DMS53 (cell line): ENCODE measurements around the gene CHCHD3.

Experiments used
- DNase-seq: peaks from one replicate; lab custom pipeline; 2025; lab: John Stamatoyannopoulos, UW

CHCHD3 gene

DNA sequence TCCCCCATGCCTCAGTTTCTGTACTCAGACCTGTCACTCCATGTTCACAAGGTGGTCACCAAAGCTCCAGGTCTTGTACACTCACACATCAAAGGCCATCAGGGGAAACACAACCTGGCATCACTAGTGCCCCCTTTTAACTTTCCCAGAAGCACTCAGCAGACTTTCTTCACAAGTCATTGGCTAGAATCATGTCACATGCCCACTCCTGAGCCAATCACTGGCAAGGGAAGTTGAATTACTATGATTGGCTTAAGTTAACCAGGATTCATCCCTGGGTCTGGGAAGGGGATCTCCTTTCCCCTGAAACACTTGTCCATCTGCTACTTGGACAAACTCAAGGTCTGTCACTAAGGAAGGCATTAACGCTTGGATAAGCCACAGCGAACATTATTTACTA, 311.8 kb downstream of the CHCHD3 start:
- no peak for DNase-seq

DNA sequence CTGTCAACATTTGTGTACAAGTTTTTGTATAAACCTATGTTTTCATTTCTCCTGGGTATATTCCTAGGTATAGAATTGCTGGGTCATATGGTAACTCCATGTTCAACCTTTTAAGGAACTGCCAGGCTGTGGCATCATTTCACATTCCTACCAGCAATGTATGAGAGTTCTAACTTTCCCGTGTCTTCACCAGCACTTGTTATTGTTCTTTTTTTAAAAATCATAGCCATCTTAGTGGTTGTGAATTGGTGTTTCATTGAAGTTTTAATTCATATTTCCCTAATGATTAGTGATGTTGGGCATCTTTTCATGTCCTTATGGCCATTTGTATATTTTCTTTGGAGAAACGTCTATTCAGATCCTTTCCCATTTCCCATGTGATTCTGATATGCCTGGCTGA, 312.6 kb downstream of the CHCHD3 start:
- DNase-seq = no peak

DNA sequence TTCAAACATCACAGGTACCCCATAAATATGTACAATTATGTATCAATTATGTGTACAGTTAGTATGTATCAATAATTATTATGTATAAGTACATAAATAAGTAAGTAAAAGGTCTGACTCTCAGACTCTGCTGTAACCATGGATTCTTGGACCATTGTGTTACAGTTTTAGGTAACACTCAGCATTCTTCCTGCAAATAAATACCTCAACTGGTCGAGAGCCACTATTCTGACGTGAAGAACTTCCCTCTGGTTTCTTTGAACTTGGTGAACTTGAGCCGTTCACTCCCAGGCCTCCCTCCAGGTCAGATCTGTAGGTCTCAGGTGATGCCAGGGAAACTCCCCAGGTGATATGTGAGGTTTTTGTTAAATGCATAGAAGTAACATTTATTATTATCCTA, 313.8 kb downstream of the CHCHD3 start:
- no peak for DNase-seq

DNA sequence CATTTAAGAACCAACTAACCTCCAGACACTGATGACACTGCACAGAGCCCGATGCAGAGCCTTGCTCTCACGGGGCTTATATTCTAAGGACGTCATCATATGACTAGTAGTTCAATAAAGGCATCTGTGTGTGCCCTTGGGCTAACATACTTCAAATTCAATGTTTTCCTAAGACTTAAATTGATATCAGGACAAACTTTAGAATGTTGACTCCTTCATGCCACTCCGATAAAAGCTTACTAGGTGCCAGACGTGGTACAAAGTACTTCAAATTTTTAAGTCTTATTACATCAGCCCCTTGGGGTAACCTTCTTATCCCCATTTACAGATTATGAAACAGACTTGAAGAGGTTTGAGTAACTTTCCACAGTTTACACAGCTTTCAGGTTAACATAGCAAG, 314.5 kb downstream of the CHCHD3 start:
- peak; percentile 19 for DNase-seq

DNA sequence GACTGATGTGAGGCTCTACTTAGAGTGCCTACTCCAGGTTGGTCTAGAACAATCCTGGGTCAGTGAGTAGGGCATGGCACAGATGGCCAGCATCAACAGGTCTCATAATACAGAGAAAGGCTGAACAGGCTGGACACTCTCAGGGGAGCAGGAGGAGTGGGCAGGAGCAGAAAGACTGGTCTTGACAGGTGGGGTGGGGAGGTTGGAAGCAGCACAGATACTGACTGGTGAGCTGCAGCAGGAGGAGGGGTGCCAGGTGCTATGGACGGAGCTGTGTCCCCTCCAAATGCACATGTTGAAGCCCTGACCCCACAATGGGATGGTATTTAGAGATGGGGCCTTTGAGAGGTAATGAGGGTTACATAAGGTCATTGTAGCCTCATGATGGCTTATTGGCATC, 315.2 kb downstream of the CHCHD3 start:
- DNase-seq = no peak

DNA sequence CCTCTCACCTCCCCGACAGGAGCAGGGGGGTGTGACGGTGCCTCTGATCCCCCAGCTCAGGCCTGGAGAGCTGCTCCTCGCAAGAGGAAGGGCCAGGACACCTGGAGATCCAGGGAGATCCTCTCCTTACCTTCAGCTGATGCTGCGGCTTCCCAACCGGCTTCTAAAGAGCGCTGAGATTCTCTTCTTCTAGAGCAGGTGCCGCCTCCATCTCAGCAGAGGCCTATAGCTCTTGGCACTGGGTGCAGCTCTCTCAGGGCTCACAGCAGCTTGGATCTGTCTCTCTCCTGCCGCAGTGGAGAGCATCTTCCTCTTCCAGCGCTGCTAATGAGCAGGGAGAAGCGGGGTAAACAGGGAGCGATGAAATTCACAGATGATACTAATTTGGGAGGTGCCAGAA, 316.0 kb downstream of the CHCHD3 start:
- DNase-seq = no peak

DNA sequence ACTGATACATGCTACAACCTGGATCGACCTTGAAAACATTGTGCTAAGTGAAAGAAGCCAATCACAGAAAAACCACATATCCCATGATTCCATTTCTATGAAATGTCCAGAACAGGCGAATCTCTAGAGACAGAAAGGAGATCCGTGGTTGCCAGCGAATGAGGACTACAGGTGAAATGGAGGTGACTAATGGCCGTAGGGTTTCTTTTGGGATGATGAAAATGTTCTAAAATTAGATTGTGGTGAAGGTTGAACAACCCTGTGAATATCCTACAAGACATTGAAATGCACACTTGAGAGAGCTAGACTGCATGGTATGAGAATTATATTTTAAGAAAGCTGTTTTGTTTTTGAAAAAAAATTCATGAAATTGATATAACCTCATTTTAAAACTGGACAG, 317.1 kb downstream of the CHCHD3 start:
- DNase-seq = no peak

DNA sequence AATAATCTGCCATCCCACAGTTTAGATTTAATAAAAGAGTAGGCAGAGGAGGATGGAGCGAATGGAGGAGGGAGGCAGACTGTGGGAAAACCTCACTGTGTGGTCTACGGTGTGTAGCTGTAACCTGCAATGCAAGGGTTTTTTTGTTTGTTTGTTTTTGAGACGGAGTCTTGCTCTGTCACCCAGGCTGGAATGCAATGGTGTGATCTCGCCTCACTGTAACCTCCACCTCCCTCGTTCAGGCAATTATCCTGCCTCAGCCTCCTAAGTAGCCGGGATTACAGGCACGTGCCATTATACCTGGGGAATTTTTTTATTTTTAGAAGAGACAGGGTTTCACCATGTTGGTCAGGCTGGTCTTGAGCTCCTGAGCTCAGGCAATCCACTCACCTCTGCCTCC, 321.0 kb downstream of the CHCHD3 start:
- no peak for DNase-seq

DNA sequence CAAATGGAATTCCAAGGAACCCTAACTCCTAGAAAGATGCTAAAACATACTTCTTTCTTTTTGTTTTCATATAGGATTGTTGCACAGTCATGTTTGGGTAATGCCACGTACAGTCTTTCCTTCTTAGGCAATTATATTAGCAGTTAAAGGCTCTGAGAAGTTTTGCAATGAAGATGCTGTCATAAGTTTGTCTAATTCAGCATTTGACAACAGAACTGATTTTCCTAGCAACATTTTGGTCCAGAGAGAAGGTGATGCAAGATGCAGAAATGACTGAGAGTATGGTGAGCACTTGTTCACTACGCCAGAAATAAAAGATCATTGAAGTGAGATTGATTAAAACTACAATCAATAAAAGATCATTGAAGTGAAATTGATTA, 321.7 kb downstream of the CHCHD3 start:
- no peak for DNase-seq

DNA sequence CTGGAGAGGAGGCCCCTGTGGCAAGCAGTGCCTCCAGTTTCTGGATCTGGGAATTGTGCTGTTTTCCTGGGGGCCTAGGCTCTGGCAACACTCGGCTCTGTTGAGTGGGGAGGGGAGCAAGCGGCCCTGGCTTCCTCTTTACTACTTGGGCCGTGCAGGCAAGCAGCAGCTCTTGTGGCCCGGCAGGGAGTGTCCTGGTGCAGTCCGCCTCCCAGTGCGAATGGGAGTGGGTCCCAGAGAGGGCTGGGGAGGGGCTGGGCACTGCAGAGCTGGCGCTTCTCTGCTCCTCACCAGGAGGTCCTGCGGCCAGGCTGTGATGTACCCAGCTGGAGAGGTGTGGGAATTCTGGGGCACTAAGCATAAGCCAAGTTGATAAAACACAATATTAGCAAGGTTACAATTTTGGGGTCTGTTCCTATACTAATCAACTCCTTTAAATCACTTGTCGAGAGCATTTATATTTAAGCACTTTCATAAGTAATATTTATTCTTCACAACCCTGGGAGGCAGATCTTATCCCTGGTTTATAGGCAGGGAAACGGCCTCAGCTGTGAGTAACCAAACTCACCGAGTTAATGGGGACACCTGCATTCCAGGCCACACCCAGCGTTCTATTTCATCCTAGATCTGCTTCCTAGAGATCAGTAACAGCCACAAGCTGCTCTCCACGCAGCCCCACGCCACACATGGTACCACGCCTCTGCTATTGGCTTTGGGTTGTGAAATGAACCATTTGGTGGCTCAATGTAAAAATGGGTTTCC, 322.2 kb downstream of the CHCHD3 start:
- no peak for DNase-seq

DNA sequence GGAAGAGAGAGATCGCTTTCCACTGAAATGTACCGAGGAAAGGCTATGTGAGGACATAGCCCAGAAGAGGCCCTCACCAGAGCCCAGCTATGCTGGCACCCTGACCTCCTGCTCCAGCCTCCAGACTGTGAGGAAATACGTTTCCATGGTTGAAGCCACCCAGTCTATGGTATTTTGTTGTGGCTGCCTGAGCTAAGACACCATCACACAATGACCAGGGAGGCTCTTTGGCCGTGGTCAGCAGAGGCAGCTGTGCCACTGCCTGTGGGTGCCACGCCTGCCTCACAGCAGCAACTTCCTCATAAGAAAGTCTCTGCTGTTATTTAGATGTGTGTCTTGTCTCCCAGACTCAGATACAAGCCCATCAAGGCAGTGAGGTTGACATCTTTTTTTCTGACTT, 322.9 kb downstream of the CHCHD3 start:
- no peak for DNase-seq

DNA sequence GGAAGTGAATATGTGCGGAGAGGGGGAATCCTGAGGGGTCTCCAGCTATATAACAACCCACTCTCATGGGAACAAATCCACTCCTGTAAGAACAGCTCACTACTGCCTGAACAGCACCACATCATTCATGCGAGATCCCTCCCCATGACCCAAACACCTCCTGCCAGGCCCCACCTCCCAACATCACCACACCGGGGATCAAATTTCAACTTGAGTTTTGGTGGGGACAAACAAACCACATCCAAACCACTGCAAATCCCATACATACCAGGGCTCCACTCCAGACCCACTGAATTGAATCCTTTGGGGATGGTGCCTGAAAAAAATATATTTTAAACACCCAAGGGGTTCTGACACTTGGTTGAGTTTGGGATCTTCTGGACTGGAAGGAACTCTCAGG, 324.1 kb downstream of the CHCHD3 start:
- no peak for DNase-seq

DNA sequence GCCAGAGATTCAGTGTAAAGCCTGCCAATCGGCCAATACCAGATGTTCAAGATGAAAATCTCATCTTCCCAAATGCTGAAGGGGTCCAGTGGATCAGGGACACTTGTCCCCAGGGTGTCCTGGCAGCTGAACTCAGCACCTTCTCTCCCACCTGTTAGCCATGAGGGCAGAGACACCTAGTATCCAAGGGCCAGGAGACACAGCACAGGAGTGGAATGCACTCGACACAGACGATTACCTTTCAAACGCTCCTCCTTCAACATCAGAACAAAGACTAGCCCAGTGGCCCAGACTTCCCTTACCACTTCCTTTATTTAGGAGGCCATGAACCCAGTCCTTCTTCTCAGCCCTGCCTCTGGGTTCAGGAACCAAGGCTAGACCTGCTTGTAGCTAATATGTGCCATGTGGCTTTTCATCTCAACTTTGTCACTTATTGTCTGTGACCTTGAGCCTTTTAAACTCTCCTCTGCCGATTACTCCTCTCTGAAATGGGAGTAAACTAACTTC, 325.4 kb downstream of the CHCHD3 start:
- peak; percentile 58 for DNase-seq

DNA sequence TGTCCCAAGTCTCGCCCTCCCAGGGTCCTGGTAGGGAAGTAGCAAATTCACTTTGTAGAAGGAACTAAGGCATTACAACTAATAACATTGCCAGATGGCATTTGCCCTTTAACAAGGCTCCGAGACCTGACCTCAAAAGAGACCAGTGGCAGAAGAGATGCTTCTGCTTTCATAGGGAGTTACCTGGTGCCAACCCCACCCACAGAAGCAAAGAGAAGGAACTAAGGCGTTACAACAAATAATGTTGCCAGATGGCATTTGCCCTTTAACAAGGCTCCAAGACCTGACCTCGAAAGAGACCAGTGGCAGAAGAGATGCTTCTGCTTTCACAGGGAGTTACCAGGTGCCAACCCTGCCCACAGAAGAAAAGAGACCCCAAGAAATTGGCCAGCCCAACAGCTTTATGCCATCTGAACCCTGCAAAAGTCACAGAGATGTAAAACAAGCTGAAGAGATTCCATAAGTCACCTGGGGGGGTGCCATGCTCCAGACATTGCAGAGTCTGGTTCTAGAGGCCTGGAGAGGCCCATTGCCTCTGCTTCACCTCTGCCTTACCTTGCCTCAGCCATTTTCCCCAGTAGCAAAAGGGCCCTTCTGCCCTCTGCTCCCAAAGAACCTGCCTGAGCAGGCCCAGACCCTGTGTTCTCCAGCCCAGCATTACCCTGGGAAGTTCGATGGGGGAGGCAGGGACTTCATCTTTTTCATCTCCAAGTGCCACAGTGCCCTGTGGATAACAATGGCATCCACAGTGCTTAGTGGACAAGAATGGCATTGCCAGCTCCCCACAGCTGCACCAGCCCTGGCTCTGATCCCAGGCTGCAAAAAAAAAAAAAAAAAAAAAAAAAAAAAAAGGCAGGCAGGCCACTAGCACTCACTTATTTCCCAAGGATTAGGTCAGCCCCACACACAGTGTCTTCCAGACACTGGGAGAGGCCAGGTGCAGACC, 326.1 kb downstream of the CHCHD3 start:
- DNase-seq = peak; percentile 62

DNA sequence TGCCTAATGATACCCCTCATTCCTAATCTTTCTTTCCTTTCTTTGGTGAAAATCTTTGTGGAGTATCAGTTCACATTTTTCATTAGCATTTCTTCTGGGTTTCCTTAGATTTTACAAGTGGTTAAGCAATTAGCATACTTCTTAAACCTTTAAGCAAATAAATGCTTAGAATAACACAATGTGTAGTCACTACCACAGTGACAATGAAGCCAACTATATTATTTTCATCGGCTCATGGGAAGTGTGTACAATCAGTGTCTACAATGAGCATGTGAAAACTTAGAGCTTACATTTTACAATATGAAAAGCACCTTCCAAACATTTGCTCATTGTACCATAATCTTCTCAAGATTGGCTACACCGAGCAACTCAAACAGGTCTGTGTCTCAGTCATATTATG, 329.5 kb downstream of the CHCHD3 start:
- no peak for DNase-seq

DNA sequence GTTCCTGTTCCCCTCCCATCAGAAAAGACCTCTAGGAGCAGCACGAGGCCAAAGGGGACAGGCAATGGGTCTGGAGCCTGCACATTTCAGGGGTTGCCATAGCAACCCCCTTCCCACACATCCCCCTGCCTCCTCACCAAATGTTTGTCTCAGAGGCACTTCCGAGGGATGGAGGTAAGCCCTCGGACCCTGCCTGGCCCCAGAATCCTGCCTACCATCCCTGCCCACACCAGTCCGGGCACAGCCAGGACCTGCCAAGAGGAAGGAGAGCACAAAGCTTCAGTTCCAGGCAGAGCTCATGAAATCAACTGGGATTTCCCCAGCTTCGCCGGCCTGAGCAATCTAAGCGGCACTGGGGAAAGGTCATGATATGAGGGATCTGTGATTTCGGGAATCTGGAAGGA, 330.6 kb downstream of the CHCHD3 start:
- no peak for DNase-seq

DNA sequence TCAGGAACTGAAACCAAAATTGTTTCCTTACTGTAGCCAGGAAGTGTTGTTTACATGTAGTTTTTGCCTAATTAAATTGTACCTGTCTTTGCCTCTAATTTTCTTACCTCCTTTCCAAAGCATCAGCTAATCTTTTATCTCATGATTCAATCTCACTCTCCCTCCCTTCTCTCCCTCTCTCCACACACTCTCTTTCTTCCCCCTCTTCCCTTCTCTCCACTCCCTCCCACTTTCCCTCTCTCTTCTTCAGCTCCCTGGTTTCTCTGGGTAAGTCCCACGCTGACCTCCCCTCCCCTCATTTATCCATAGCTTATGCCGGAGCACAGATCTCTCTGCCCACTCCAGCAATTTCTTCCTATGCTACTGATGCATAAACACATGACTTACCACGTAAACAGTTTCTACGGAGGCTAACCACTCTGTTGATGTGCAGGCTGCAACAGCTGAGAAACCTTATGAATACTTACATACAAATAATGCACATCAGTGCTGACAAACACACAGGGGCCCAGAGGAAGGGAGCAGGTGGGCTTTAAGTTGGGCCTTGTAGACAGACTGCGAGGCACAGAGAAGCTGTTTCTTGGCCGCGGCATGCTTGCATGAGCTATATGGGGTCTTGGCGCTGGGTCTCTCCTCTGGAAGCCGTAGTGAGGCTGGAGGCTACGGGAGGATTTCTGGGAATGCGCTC, 331.2 kb downstream of the CHCHD3 start:
- no peak for DNase-seq

DNA sequence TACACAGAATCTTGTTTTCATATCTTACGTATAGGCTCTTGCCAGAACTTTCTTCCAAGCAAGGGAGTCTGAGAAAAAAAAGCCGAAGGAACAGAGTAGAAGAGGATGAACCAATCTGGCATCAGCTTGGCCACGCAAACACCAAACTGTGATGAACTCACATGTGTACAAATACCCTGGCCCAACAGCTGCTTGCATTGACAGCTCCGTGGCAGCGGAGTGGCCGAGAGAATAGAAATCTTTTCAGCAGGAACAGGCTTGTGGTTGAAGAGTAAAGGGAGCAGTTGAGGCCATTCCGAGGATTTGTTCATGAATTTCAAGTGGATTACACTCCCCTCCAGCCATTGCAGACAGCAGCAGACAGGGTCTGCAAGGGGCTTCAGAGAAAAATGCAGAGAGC, 331.8 kb downstream of the CHCHD3 start:
- no peak for DNase-seq

DNA sequence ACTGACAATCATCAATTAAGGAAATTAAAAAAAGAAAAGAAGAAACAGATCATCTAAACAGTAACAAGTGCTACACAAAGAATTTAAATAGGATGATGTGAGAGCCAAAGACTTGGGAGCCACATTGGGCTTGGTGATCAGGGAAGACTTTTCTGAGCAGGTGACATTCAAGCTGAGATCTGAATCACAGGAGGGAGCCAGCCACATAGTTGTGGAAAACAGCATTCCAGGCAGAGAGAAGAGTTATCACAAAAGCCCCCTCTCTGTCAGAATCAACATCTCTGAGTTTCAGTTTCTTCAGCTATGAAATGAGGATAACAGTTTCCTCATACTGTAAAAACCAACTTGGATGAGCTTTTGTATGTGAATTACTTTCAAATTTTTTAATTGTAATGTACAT, 336.4 kb downstream of the CHCHD3 start:
- no peak for DNase-seq

DNA sequence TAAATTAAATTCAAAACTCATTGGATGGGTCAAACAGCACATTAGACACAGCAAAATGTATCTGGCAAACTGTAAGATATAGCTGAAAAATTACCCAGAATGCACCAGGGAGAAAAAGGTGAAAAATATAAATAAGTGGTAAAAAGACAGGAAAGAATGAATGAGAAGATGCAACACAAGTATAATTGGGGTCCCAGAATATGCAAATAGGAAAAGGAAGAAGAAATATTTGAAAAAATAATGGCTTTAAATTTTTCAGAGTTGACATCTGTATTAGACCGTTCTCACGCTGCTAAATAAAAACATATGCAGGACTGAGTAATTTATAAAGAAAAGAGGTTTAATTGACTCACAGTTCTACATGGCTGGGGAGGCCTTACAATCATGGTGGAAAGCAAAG, 337.9 kb downstream of the CHCHD3 start:
- DNase-seq = no peak

DNA sequence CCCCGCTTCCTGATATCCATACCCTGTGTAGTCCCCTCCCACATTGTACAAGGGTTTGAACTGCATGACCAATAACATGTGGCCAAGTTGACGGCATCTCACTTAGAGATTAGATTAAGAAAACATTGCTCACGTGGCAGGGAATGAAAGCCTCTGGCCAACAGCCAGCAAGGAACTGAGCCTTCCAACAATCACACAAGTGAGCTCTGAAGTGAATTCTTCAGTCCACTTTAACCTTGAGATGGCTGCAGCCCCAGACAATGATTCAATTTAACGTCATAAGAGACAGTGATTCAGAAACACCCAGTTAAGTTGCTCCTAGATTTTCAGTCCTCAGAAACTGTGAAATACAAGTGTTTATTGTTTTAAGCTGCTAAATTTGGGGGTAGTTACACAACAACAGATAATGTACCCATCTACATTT, 339.7 kb downstream of the CHCHD3 start:
- peak; percentile 20 for DNase-seq

DNA sequence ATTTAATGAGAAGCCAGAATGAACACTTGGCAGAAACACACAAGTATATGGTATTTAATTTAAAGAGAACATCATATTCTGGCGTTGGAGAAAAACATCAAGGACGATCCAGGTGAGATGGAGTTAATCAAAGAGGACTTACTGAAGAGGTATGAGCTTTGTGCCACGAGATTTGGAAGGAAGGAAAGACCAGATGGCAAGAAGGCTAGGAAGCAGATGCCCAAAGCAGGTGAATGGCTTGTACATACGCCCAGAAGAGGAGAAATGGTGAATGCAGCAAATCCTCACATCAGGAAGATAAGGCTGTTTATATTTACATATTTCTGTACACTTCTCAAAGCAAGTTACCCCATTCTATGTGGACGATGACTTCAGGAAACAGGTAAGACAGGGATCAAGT, 341.7 kb downstream of the CHCHD3 start:
- DNase-seq = no peak
